Measurements from ENCODE around the gene VARS1.
A peak's percentile ranks its signal among the peaks of the same experiment; 100 is the strongest.

Gene VARS1

GRCh38 chr6:31768363-31769257 is 26.9 kb downstream of the VARS1 start:
- Histone ChIP-seq H3K79me1 (ENCODE audit: low read length) (no peaks in the 10 kb centered on the region), H3K4me2 (ENCODE audit: low read length) (no peak overlapping the region), H2BK120ac (ENCODE audit: insufficient read depth, low read length, poor library complexity) (no peak overlapping the region), H2BK5ac (ENCODE audit: low read depth, low read length, poor library complexity) (no peak overlapping the region), H4K12ac (ENCODE audit: low read depth, low read length) (no peak overlapping the region), H2AK5ac (ENCODE audit: low read length) (no peak overlapping the region), H3K23ac (ENCODE audit: low read length) (no peak overlapping the region), H3K4ac (ENCODE audit: low read depth, low read length) (no peak overlapping the region), H4K91ac (ENCODE audit: low read depth, low read length) (no peak overlapping the region), H3K4me3 (ENCODE audit: low read depth, low read length) (no peak overlapping the region), H3K14ac (ENCODE audit: low read length) (no peak overlapping the region), H3K9me3 (ENCODE audit: insufficient read depth, low read depth, low read length) (no peaks in the 10 kb centered on the region), H3K4me1 (ENCODE audit: control insufficient read depth in 1 of 2, insufficient read depth in 2 of 2, low read length in 2 of 2) (peaks cover 7 to 15% of the 10 kb centered on the region in 2 experiments), H3K18ac (ENCODE audit: low read length) (no peak overlapping the region), H3K79me2 (ENCODE audit: control insufficient read depth, insufficient read depth, low read length, poor library complexity) (no peaks in the 10 kb centered on the region), H3K27ac (ENCODE audit: low read depth, low read length) (no peak overlapping the region), H2BK12ac (ENCODE audit: low read length) (peak overlapping the region; percentile 42), H3K9ac (ENCODE audit: low read length) (peak overlapping the region; percentile 4), H3K27me3 (ENCODE audit: insufficient read depth, low read length) (no peaks in the 10 kb centered on the region), H3K36me3 (ENCODE audit: control insufficient read depth in 1 of 2, insufficient read depth in 2 of 2, low read length in 2 of 2) (no peaks in the 10 kb centered on the region), H4K8ac (ENCODE audit: low read depth, low read length) (no peak overlapping the region), H2AFZ (ENCODE audit: insufficient read depth, low read length, poor library complexity) (no peak overlapping the region)
- no CpG with 5 or more reads among the region's 18 CpGs for WGBS (ENCODE audit: extremely low coverage, insufficient coverage, insufficient read length)
- DNase-seq: no peak

GRCh38 chr6:31767096-31767645 is 28.4 kb downstream of the VARS1 start:
- no peaks in the 10 kb centered on the region for H3K9me3 ChIP-seq (ENCODE audit: insufficient read depth, low read depth, low read length)
- no peak overlapping the region for H2BK120ac ChIP-seq (ENCODE audit: insufficient read depth, low read length, poor library complexity)
- DNase-seq: no peak
- no peak overlapping the region for H3K14ac ChIP-seq (ENCODE audit: low read length)
- no peak overlapping the region for H3K27ac ChIP-seq (ENCODE audit: low read depth, low read length)
- H3K79me2 ChIP-seq (ENCODE audit: control insufficient read depth, insufficient read depth, low read length, poor library complexity): no peaks in the 10 kb centered on the region
- peak overlapping the region; percentile 31 for H3K9ac ChIP-seq (ENCODE audit: low read length)
- H3K4me2 ChIP-seq (ENCODE audit: low read length): no peak overlapping the region
- H4K91ac ChIP-seq (ENCODE audit: low read depth, low read length): peak overlapping the region; percentile 20
- H3K4me1 ChIP-seq (ENCODE audit: control insufficient read depth in 1 of 2, insufficient read depth in 2 of 2, low read length in 2 of 2): peaks cover 11 to 21% of the 10 kb centered on the region in 2 experiments
- H3K4ac ChIP-seq (ENCODE audit: low read depth, low read length): no peak overlapping the region
- no CpG with 5 or more reads among the region's 6 CpGs for WGBS (ENCODE audit: extremely low coverage, insufficient coverage, insufficient read length)
- peaks cover 4% of the 10 kb centered on the region for H3K79me1 ChIP-seq (ENCODE audit: low read length)
- no peak overlapping the region for H2AFZ ChIP-seq (ENCODE audit: insufficient read depth, low read length, poor library complexity)
- no peak overlapping the region for H2BK5ac ChIP-seq (ENCODE audit: low read depth, low read length, poor library complexity)
- peak overlapping the region; percentile 2 for H4K8ac ChIP-seq (ENCODE audit: low read depth, low read length)
- H2AK5ac ChIP-seq (ENCODE audit: low read length): peak overlapping the region; percentile 18
- peak overlapping the region; percentile 15 for H2BK12ac ChIP-seq (ENCODE audit: low read length)
- H4K12ac ChIP-seq (ENCODE audit: low read depth, low read length): no peak overlapping the region
- H3K4me3 ChIP-seq (ENCODE audit: low read depth, low read length): no peak overlapping the region
- peak overlapping the region; percentile 8 for H3K18ac ChIP-seq (ENCODE audit: low read length)
- no peaks in the 10 kb centered on the region for H3K27me3 ChIP-seq (ENCODE audit: insufficient read depth, low read length)
- H3K23ac ChIP-seq (ENCODE audit: low read length): no peak overlapping the region
- no peaks in the 10 kb centered on the region for H3K36me3 ChIP-seq (ENCODE audit: control insufficient read depth in 1 of 2, insufficient read depth in 2 of 2, low read length in 2 of 2)

- H3K4ac ChIP-seq (ENCODE audit: low read depth, low read length): no peak overlapping the region
- no peaks in the 10 kb centered on the region for H3K79me2 ChIP-seq (ENCODE audit: control insufficient read depth, insufficient read depth, low read length, poor library complexity)
- H3K4me2 ChIP-seq (ENCODE audit: low read length): peak overlapping the region; percentile 55
- no CpG with 5 or more reads among the region's 42 CpGs for WGBS (ENCODE audit: extremely low coverage, insufficient coverage, insufficient read length)
- H3K14ac ChIP-seq (ENCODE audit: low read length): no peak overlapping the region
- H3K18ac ChIP-seq (ENCODE audit: low read length): no peak overlapping the region
- H3K27ac ChIP-seq (ENCODE audit: low read depth, low read length): no peak overlapping the region
- peak overlapping the region; percentile 1 for H2AK5ac ChIP-seq (ENCODE audit: low read length)
- H2BK12ac ChIP-seq (ENCODE audit: low read length): no peak overlapping the region
- no peaks in the 10 kb centered on the region for H3K36me3 ChIP-seq (ENCODE audit: control insufficient read depth in 1 of 2, insufficient read depth in 2 of 2, low read length in 2 of 2)
- H4K91ac ChIP-seq (ENCODE audit: low read depth, low read length): no peak overlapping the region
- H3K23ac ChIP-seq (ENCODE audit: low read length): no peak overlapping the region
- peaks cover 11 to 21% of the 10 kb centered on the region in 2 experiments for H3K4me1 ChIP-seq (ENCODE audit: control insufficient read depth in 1 of 2, insufficient read depth in 2 of 2, low read length in 2 of 2)
- peaks cover 4% of the 10 kb centered on the region for H3K79me1 ChIP-seq (ENCODE audit: low read length)
- no peaks in the 10 kb centered on the region for H3K27me3 ChIP-seq (ENCODE audit: insufficient read depth, low read length)
- H3K4me3 ChIP-seq (ENCODE audit: low read depth, low read length): no peak overlapping the region
- DNase-seq: peak in 1 of 2 donors; percentile 57
- H2AFZ ChIP-seq (ENCODE audit: insufficient read depth, low read length, poor library complexity): no peak overlapping the region
- H4K8ac ChIP-seq (ENCODE audit: low read depth, low read length): no peak overlapping the region
- H2BK5ac ChIP-seq (ENCODE audit: low read depth, low read length, poor library complexity): no peak overlapping the region
- no peak overlapping the region for H3K9ac ChIP-seq (ENCODE audit: low read length)
- H3K9me3 ChIP-seq (ENCODE audit: insufficient read depth, low read depth, low read length): no peaks in the 10 kb centered on the region
- no peak overlapping the region for H4K12ac ChIP-seq (ENCODE audit: low read depth, low read length)
- no peak overlapping the region for H2BK120ac ChIP-seq (ENCODE audit: insufficient read depth, low read length, poor library complexity)
These were observed 29.4 kb downstream of the VARS1 start for GRCh38 chr6:31765910-31766794.

GRCh38 chr6:31765559-31765909 is 30.0 kb downstream of the VARS1 start:
- no peak overlapping the region for H3K18ac ChIP-seq (ENCODE audit: low read length)
- H2BK12ac ChIP-seq (ENCODE audit: low read length): no peak overlapping the region
- WGBS (ENCODE audit: extremely low coverage, insufficient coverage, insufficient read length): no CpG with 5 or more reads among the region's 9 CpGs

More at GRCh38 chr6:31765559-31765909, 30.0 kb downstream of the VARS1 start:
- no peaks in the 10 kb centered on the region for H3K79me2 ChIP-seq (ENCODE audit: control insufficient read depth, insufficient read depth, low read length, poor library complexity)
- H2AK5ac ChIP-seq (ENCODE audit: low read length): no peak overlapping the region
- H4K12ac ChIP-seq (ENCODE audit: low read depth, low read length): no peak overlapping the region
- H3K14ac ChIP-seq (ENCODE audit: low read length): no peak overlapping the region
- H2BK120ac ChIP-seq (ENCODE audit: insufficient read depth, low read length, poor library complexity): no peak overlapping the region
- no peak overlapping the region for H2BK5ac ChIP-seq (ENCODE audit: low read depth, low read length, poor library complexity)
- H3K4me1 ChIP-seq (ENCODE audit: control insufficient read depth in 1 of 2, insufficient read depth in 2 of 2, low read length in 2 of 2): peaks cover 11 to 21% of the 10 kb centered on the region in 2 experiments
- H3K27me3 ChIP-seq (ENCODE audit: insufficient read depth, low read length): no peaks in the 10 kb centered on the region
- no peak overlapping the region for H3K27ac ChIP-seq (ENCODE audit: low read depth, low read length)
- no peak overlapping the region for H4K8ac ChIP-seq (ENCODE audit: low read depth, low read length)
- no peaks in the 10 kb centered on the region for H3K36me3 ChIP-seq (ENCODE audit: control insufficient read depth in 1 of 2, insufficient read depth in 2 of 2, low read length in 2 of 2)
- DNase-seq: no peak
- H3K4me2 ChIP-seq (ENCODE audit: low read length): no peak overlapping the region
- H3K79me1 ChIP-seq (ENCODE audit: low read length): peaks cover 4% of the 10 kb centered on the region
- H4K91ac ChIP-seq (ENCODE audit: low read depth, low read length): no peak overlapping the region
- H3K23ac ChIP-seq (ENCODE audit: low read length): no peak overlapping the region
- H3K4ac ChIP-seq (ENCODE audit: low read depth, low read length): no peak overlapping the region
- H3K4me3 ChIP-seq (ENCODE audit: low read depth, low read length): no peak overlapping the region
- H2AFZ ChIP-seq (ENCODE audit: insufficient read depth, low read length, poor library complexity): no peak overlapping the region
- no peak overlapping the region for H3K9ac ChIP-seq (ENCODE audit: low read length)
- no peaks in the 10 kb centered on the region for H3K9me3 ChIP-seq (ENCODE audit: insufficient read depth, low read depth, low read length)

All from trophoblast cell (in vitro differentiated cells and primary cell).